ENCODE measurements around the gene ZDHHC4. TPM values are rescaled to one million over a fixed set of nuclear protein-coding genes. Genes with fewer than 3 reads are reported as not detected.

ZDHHC4 gene
- total RNA-seq, 1 experiment from 2014 or later = 96.1 TPM

DNA sequence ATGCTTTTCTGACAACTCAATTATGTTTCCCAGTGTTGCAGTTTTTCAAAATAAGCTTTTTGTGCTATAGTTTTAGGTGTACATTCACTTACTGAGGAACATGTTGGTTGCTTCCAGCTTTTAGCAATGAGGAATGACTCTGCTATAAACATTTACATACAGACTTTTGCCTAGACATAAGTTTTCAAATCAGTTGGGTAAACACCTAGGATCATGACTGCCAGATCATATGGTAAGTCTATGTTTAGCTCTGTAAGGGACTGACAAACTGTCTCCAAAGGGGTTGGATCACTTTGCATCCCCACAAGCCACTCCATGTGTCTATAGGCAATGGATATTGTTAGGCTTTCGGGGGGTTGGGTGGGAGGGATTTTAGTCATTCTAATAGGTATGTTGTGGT lies 15.1 kb upstream of the ZDHHC4 start:
- TF ChIP-seq EZH2 (IDR thresholded peaks at IDR 0.05; ENCODE audit: low read depth) = no peak
- TF ChIP-seq, protein P1, sequence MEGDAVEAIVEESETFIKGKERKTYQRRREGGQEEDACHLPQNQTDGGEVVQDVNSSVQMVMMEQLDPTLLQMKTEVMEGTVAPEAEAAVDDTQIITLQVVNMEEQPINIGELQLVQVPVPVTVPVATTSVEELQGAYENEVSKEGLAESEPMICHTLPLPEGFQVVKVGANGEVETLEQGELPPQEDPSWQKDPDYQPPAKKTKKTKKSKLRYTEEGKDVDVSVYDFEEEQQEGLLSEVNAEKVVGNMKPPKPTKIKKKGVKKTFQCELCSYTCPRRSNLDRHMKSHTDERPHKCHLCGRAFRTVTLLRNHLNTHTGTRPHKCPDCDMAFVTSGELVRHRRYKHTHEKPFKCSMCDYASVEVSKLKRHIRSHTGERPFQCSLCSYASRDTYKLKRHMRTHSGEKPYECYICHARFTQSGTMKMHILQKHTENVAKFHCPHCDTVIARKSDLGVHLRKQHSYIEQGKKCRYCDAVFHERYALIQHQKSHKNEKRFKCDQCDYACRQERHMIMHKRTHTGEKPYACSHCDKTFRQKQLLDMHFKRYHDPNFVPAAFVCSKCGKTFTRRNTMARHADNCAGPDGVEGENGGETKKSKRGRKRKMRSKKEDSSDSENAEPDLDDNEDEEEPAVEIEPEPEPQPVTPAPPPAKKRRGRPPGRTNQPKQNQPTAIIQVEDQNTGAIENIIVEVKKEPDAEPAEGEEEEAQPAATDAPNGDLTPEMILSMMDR (conservative IDR thresholded peaks at IDR 0.05) = 0 out of 2 replicates have a peak, but pooled peaks have one; percentile 45
- H3K36me3 ChIP-seq (ENCODE audit: low read depth) = no peaks in the 10 kb centered on the region
- no peaks in the 10 kb centered on the region for H4K20me1 ChIP-seq (ENCODE audit: insufficient read depth)
- H2AFZ ChIP-seq = no peak overlapping the region
- DNase-seq = no peak
- POLR2A ChIA-PET (ENCODE audit: unreplicated experiment) = interaction anchor here (0.8 kb wide), 1 partner anchor 573 kb away, joined by 13 read pairs; no protein-coding TSS in a partner anchor
- H3F3A ChIP-seq (ENCODE audit: insufficient read depth, low read depth) = no peaks in the 10 kb centered on the region
- no peaks in the 10 kb centered on the region for H3K9me2 ChIP-seq (ENCODE audit: insufficient read depth)
- no TSS peak for BruUV-seq (replicated peaks)
- no peaks in the 10 kb centered on the region for H3K4me1 ChIP-seq (replicated peaks; ENCODE audit: insufficient read depth)
- H3K79me2 ChIP-seq (ENCODE audit: low read depth) = no peaks in the 10 kb centered on the region
- no peaks in the 10 kb centered on the region for H3K9me3 ChIP-seq (ENCODE audit: insufficient read depth, low read depth)
- CTCF ChIA-PET = no interaction called here
- intact Hi-C loops (cut with micrococcal nuclease; ENCODE audit: unreplicated experiment) = no loop called here
- H3K4me3 ChIP-seq = no peak overlapping the region
- H3K27me3 ChIP-seq (ENCODE audit: insufficient read depth, low read depth) = peaks cover 29% of the 10 kb centered on the region
- H3K27ac ChIP-seq = no peak overlapping the region
- no peak overlapping the region for H3K4me2 ChIP-seq

DNA sequence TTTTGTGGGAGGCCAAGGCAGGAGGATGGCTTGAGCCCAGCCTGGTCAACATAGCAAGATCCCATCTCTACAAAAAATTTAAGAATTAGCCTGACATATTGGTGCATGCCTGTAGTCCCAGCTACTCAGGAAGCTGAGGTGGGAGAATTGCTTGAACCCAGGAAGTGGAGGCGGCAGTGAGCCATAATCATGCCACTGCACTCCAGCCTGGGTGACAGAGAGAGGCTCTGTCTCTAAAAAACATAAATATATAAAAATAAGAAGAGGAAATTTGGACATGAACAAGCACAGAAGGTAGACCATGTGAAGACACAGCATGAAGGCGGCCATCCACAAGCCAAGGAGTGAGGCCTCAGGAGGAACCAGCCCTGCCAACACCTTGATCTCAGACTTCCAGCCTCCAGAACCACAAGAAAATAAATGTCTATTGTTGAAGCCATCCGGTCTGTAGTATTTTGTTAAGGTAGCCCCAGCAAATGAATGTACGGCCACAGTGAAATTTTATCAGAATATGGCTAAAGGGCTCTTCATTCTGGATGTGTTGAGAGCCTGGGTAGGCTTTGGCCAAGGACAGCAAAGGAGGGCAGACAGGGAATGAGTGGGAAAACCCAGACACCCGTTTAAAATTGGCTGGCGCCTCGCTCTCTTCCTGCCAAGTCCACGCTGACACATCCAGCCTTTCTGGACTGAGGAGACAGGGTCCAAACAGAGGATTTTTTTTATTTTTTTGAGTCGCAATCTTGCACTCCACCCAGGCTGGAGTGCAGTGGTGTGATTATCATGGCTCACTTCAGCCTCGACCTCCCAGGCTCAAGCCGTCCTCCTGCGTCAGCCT lies 13.1 kb upstream of the ZDHHC4 start:
- no peak for DNase-seq
- CTCF ChIA-PET = no interaction called here
- no TSS peak for BruUV-seq (replicated peaks)
- Histone ChIP-seq H2AFZ (no peak overlapping the region), H3K27me3 (ENCODE audit: insufficient read depth, low read depth) (peaks cover 40% of the 10 kb centered on the region), H3K9me3 (ENCODE audit: insufficient read depth, low read depth) (no peaks in the 10 kb centered on the region), H3K4me3 (no peak overlapping the region), H3K9me2 (ENCODE audit: insufficient read depth) (no peaks in the 10 kb centered on the region), H3K27ac (no peak overlapping the region), H3K4me2 (no peak overlapping the region), H3K4me1 (replicated peaks; ENCODE audit: insufficient read depth) (no peaks in the 10 kb centered on the region), H3K79me2 (ENCODE audit: low read depth) (no peaks in the 10 kb centered on the region), H3F3A (ENCODE audit: insufficient read depth, low read depth) (no peaks in the 10 kb centered on the region), H4K20me1 (ENCODE audit: insufficient read depth) (no peaks in the 10 kb centered on the region), H3K36me3 (ENCODE audit: low read depth) (no peaks in the 10 kb centered on the region)
- POLR2A ChIA-PET (ENCODE audit: unreplicated experiment) = no interaction called here
- intact Hi-C loops (cut with micrococcal nuclease; ENCODE audit: unreplicated experiment) = no loop called here
- TF ChIP-seq EZH2 (IDR thresholded peaks at IDR 0.05; ENCODE audit: low read depth) = no peak
- TF ChIP-seq, protein P1 (conservative IDR thresholded peaks at IDR 0.05) = no peak

DNA sequence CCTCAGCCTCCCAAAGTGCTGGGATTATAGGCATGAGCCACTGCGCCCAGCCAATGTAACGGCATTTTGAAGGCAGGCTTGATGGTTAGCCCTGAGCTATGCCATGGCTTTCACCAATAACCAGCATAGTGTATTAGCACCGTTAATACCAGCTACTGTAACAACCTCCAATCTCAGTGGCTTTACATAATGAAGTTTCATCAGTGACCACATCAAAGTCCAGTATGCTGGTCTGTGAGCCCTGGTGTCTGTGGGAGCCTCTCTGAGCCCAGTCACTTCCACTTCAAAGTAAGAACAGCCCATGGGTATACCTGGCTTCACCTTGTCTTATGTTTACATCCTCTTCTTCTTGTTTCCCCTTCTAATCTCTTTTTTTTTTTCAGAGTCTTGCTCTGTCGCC lies 11.6 kb upstream of the ZDHHC4 start:
- H4K20me1 ChIP-seq (ENCODE audit: insufficient read depth) = no peaks in the 10 kb centered on the region
- H2AFZ ChIP-seq = no peak overlapping the region
- BruUV-seq (replicated peaks) = no TSS peak
- ChIA-PET CTCF (no interaction called here), POLR2A (ENCODE audit: unreplicated experiment) (no interaction called here)
- H3K4me2 ChIP-seq = no peak overlapping the region
- no peak overlapping the region for H3K27ac ChIP-seq
- H3K27me3 ChIP-seq (ENCODE audit: insufficient read depth, low read depth) = peaks cover 42% of the 10 kb centered on the region
- TF ChIP-seq, protein P1 (conservative IDR thresholded peaks at IDR 0.05) = no peak
- TF ChIP-seq EZH2 (IDR thresholded peaks at IDR 0.05; ENCODE audit: low read depth) = no peak
- no peaks in the 10 kb centered on the region for H3K36me3 ChIP-seq (ENCODE audit: low read depth)
- no peaks in the 10 kb centered on the region for H3K4me1 ChIP-seq (replicated peaks; ENCODE audit: insufficient read depth)
- no peak overlapping the region for H3K4me3 ChIP-seq
- H3F3A ChIP-seq (ENCODE audit: insufficient read depth, low read depth) = no peaks in the 10 kb centered on the region
- intact Hi-C loops (cut with micrococcal nuclease; ENCODE audit: unreplicated experiment) = no loop called here
- H3K9me2 ChIP-seq (ENCODE audit: insufficient read depth) = no peaks in the 10 kb centered on the region
- no peaks in the 10 kb centered on the region for H3K9me3 ChIP-seq (ENCODE audit: insufficient read depth, low read depth)
- DNase-seq = no peak
- no peaks in the 10 kb centered on the region for H3K79me2 ChIP-seq (ENCODE audit: low read depth)
